Measurements from ENCODE around the gene GDF2.

DNA sequence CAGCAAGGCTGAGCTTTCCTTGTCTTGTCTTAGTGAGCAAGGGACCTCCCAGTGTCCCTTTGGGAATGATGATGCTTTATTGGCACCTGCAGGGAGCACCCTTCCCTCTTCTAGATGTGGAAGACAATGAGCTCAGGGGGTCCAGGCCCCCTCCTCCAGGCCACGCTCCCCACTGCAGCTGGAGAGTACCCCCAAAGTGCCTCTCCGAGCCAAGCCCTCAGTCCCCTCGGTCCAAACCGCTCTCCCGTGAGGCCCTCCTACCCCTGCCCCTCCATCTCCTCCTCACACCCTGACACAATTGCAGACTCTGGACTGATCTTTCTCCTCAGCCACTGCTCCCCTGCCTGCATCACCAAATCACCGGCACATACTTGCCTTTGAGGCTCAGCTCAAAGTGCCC is 42.7 kb downstream of the GDF2 start:
- TF ChIP-seq, protein P1, sequence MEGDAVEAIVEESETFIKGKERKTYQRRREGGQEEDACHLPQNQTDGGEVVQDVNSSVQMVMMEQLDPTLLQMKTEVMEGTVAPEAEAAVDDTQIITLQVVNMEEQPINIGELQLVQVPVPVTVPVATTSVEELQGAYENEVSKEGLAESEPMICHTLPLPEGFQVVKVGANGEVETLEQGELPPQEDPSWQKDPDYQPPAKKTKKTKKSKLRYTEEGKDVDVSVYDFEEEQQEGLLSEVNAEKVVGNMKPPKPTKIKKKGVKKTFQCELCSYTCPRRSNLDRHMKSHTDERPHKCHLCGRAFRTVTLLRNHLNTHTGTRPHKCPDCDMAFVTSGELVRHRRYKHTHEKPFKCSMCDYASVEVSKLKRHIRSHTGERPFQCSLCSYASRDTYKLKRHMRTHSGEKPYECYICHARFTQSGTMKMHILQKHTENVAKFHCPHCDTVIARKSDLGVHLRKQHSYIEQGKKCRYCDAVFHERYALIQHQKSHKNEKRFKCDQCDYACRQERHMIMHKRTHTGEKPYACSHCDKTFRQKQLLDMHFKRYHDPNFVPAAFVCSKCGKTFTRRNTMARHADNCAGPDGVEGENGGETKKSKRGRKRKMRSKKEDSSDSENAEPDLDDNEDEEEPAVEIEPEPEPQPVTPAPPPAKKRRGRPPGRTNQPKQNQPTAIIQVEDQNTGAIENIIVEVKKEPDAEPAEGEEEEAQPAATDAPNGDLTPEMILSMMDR (IDR thresholded peaks at IDR 0.05; ENCODE audit: low read length) = no peak
- TF ChIP-seq EZH2 (IDR thresholded peaks at IDR 0.05; ENCODE audit: borderline replicate concordance, low read length) = no peak
